Measurements from ENCODE around the gene ROR2.

DNA sequence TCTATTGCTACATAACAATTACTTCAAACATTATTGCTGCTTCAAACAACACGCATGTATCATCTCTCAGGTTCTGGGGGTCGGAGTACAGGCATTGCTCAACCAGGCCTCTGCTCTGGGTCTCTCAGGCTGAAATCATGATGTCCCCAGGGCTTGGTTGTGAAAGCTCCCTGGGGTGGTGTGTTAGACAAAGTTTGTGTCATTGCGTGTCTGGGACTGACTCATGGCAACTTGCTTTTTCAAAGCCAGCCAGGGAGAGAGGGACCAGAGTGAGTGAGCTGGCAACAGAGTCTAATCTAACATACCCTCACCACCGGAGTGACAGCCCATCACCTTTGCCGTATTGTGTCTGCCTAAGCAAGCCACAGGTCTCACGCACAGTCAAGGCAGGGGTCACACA, 267.2 kb downstream of the ROR2 start:
- TF ChIP-seq, protein P1, sequence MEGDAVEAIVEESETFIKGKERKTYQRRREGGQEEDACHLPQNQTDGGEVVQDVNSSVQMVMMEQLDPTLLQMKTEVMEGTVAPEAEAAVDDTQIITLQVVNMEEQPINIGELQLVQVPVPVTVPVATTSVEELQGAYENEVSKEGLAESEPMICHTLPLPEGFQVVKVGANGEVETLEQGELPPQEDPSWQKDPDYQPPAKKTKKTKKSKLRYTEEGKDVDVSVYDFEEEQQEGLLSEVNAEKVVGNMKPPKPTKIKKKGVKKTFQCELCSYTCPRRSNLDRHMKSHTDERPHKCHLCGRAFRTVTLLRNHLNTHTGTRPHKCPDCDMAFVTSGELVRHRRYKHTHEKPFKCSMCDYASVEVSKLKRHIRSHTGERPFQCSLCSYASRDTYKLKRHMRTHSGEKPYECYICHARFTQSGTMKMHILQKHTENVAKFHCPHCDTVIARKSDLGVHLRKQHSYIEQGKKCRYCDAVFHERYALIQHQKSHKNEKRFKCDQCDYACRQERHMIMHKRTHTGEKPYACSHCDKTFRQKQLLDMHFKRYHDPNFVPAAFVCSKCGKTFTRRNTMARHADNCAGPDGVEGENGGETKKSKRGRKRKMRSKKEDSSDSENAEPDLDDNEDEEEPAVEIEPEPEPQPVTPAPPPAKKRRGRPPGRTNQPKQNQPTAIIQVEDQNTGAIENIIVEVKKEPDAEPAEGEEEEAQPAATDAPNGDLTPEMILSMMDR (IDR thresholded peaks at IDR 0.05): no peak
- TF ChIP-seq POLR2A (IDR thresholded peaks at IDR 0.05): no peak

Measured in Peyer's patch (tissue), 4 donors.